HepG2 (cell line): ENCODE measurements around the gene TSEN54. TPM values are rescaled to one million over a fixed set of nuclear protein-coding genes. Genes with fewer than 3 reads are reported as not detected.

Source experiments
- ADNP ChIP-seq: sonication (generic); formaldehyde crosslinking; IDR thresholded peaks from 2 replicates; pipeline ENCODE4 v1.4.0; 2020; ENCODE audit warnings: missing genetic modification reagents
- HES4 ChIP-seq: sonication (generic); formaldehyde crosslinking; IDR thresholded peaks from 2 replicates; pipeline ENCODE4 v1.9.0; 2021; ENCODE audit warnings: mild to moderate bottlenecking, missing genetic modification reagents, borderline replicate concordance
- HNF1A ChIP-seq, 2 experiments: sonication (generic) in 1 of 2; formaldehyde crosslinking in 1 of 2; IDR thresholded peaks; 2 replicates each; pipeline versions ENCODE4 v1.4.0 to v1.6.1; 2016 to 2020; ENCODE audit warnings: borderline replicate concordance in 1 of 2, low read depth in 1 of 2, mild to moderate bottlenecking in 1 of 2, missing genetic modification reagents in 1 of 2
- MAZ ChIP-seq, 2 experiments: sonication (generic) in 1 of 2; formaldehyde crosslinking in 1 of 2; IDR thresholded peaks; 2 replicates each; pipeline versions ENCODE4 v1.5.0 to v1.6.1; 2012 to 2020; ENCODE audit warnings: low read depth in 2 of 2, mild to moderate bottlenecking in 2 of 2, borderline replicate concordance in 1 of 2, improper control_type of control experiment in 1 of 2, low read length in 1 of 2, missing genetic modification reagents in 1 of 2, moderate library complexity in 1 of 2
- MBD4 ChIP-seq: IDR thresholded peaks from 2 replicates; pipeline ENCODE4 v1.6.1; 2012; ENCODE audit warnings: low read length, inconsistent platforms, borderline replicate concordance
- NR0B2 ChIP-seq: sonication (generic); formaldehyde crosslinking; IDR thresholded peaks from 2 replicates; pipeline ENCODE4 v1.4.0; 2020; ENCODE audit warnings: mild to moderate bottlenecking, missing genetic modification reagents
- NR2F2 ChIP-seq: IDR thresholded peaks from 2 replicates; pipeline ENCODE4 v1.6.1; 2012; ENCODE audit warnings: low read depth, inconsistent platforms, borderline replicate concordance
- PRDM15 ChIP-seq: sonication (generic); formaldehyde crosslinking; IDR thresholded peaks from 2 replicates; pipeline ENCODE4 v1.4.0; 2020; ENCODE audit warnings: missing genetic modification reagents
- RXRB ChIP-seq: IDR thresholded peaks from 2 replicates; pipeline ENCODE4 v1.6.1; 2016; ENCODE audit warnings: borderline replicate concordance, missing genetic modification reagents, missing compliant biosample characterization
- SMC3 ChIP-seq: IDR thresholded peaks from 2 replicates; pipeline ENCODE4 v1.6.1; 2011; ENCODE audit warnings: low read length, improper control_type of control experiment
- ZFP36L1 ChIP-seq: sonication (generic); formaldehyde crosslinking; IDR thresholded peaks from 2 replicates; pipeline ENCODE4 v1.8.0; 2022; ENCODE audit warnings: mild to moderate bottlenecking, missing genetic modification reagents, moderate library complexity
- ZNF180 ChIP-seq: sonication (generic); formaldehyde crosslinking; IDR thresholded peaks from 2 replicates; pipeline ENCODE4 v1.4.0; 2020; ENCODE audit warnings: low read depth, missing genetic modification reagents, borderline replicate concordance
- ZNF687 ChIP-seq: sonication (generic); formaldehyde crosslinking; IDR thresholded peaks from 2 replicates; pipeline ENCODE4 v1.5.1; 2020; ENCODE audit warnings: mild to moderate bottlenecking, missing genetic modification reagents, moderate library complexity
- polyA plus RNA-seq, 8 experiments: library from polyadenylated mRNA; depleted of rRNA in 3 of 8; stranded (reverse) in 7 of 8; unstranded in 1 of 8; fragments of >200 nt; fragmentation: Illumina TruSeq in 4 of 8; extraction: Trizol in 4 of 8; gene quantifications; 2 replicates each; pipeline versions ENCODE4 v1.2.1 to v1.2.3, GENCODE V29; 2011 to 2016; ENCODE audit warnings: low read depth in 4 of 8, missing spikeins in 1 of 8, mixed read lengths in 1 of 8; ENCODE audit not compliant: insufficient read depth in 1 of 8
- total RNA-seq, 5 experiments: library from RNA; depleted of rRNA; stranded (reverse); fragments of >200 nt; fragmentation: Illumina TruSeq; extraction: Trizol; gene quantifications; 2 replicates each; pipeline ENCODE4 v1.2.3, GENCODE V29; 2016; ENCODE audit warnings: low read depth in 1 of 5

Gene TSEN54
- total and polyA plus RNA-seq, 2 of the 13 experiments (the other 11 are each of a cell fraction or from before 2014, with no cell fraction given), result 62.9 to 63.3 TPM

GRCh38 chr17:75524970-75525805 is 8.9 kb downstream of the TSEN54 start, which contains the start of gene LLGL2 (continued):
- TF ChIP-seq NR2F2 (peak; percentile 14; the same call in 1 of the 2 replicates), ADNP (no peak), SMC3 (no peak; the same call in 1 of the 2 replicates), RXRB (peak; percentile 30; the same call in 1 of the 2 replicates), PRDM15 (peak; percentile 18; the same call in 1 of the 2 replicates), MBD4 (no peak), NR0B2 (CRISPR knock-in tag) (peak; percentile 65), MAZ (IDR thresholded peaks at IDR 0.05; ENCODE audit: borderline replicate concordance, low read depth, low read length) (peak; percentile 96), MAZ (CRISPR knock-in tag; IDR thresholded peaks at IDR 0.05; ENCODE audit: low read depth) (0 out of 2 replicates have a peak, but pooled peaks have one; percentile 24), ZFP36L1 (CRISPR knock-in tag) (0 out of 2 replicates have a peak, but pooled peaks have one; percentile 56), HNF1A (IDR thresholded peaks at IDR 0.05; ENCODE audit: low read depth) (no peak), HNF1A (CRISPR knock-in tag; IDR thresholded peaks at IDR 0.05; ENCODE audit: borderline replicate concordance) (peak; percentile 40; the same call in 1 of the 2 replicates), ZNF687 (CRISPR knock-in tag) (peak; percentile 88), HES4 (peak; percentile 85; the same call in 1 of the 2 replicates), ZNF180 (CRISPR knock-in tag) (peak; percentile 41; the same call in 1 of the 2 replicates)
